Measurements from ENCODE around the gene NMNAT3.

DNA sequence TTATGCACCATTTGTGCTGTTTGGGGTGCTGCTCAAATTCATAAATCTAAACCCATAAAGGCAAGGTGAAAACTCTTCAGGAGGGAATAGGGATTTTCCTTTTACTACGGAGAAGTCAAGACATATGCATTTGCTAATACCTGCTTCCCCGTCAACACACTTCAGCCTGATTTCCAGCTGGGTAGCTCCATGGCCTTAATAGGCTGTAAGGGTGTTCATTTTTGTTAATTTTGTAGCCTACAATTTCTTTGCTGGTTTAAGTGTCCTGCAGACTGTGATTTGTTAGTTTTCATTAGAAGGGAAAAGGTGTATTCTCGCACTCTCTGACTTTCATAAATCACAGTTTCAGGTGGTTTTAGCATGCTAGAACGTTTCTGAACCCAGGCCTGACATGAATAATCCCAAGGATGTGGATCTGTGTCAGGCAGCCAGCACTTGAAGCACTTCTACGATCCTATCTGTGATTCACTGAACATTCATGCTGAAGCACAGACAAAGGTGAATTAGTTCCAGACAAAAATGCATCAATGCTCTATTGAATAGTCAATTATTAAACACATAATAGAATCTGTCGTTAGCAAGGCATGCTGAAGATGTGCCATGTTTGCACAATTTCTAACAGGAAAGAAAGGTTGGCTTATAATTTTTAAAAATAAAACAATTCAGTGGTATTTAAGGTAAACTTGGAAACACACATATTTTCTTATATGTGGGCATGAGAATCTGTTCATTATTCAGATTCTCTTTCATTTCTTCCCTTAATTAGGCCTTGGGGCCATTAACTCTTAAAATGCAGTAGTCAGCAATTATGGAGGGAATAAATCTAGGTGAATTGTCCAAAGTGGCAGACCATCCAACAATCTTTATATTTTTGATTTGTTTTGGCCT, 17.9 kb upstream of the NMNAT3 start:
- TF ChIP-seq CTCF (IDR thresholded peaks at IDR 0.05), result no peak
- TF ChIP-seq POLR2AphosphoS5 (IDR thresholded peaks at IDR 0.05), result no peak
- no peak for TF ChIP-seq POLR2A (IDR thresholded peaks at IDR 0.05)
- TF ChIP-seq EP300 (IDR thresholded peaks at IDR 0.05), result no peak
